ENCODE data around the gene CCDC102A.
"Not testable (repeated sequence)": the region's sequence is repeated elsewhere in the genome, so short reads cannot be mapped to it uniquely, and the experiment has no call there.

CCDC102A gene

GRCh38 chr16:57536306-57537193 is at the start of gene CCDC102A:
Gene CCDC102A (minus strand): TSS chr16:57536571. CDS start chr16:57529177, 7,394 bp downstream.
- no peak for DNase-seq

DNA sequence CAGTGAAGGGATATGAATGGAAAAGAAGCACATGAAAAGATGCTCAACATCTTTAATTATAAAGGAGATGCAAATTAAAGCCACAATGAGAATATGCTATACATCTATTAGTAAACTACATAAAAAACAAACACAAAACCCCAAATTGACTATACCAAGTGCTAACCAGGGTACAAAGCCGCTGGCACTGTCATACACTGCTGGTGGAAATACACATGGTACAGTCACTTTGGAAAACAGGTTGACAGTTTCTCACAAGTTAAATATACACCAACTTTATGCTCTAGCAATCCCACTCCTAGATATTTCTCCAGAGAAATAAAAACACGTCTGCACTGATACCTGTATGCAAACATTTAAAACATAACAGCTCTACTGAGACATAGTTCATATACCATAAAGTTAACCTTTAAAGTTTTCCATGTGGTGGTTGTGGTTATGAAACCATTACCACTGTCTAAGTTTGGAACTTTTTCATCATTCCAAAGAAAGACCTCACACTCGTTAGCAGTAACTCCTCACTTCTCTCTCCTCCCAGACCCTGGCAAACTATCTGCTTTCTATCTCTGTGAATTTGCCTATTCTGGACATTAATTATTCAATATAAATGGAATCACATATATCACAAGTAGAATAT is 48.8 kb upstream of the CCDC102A start:
- DNase-seq = no peak

DNA sequence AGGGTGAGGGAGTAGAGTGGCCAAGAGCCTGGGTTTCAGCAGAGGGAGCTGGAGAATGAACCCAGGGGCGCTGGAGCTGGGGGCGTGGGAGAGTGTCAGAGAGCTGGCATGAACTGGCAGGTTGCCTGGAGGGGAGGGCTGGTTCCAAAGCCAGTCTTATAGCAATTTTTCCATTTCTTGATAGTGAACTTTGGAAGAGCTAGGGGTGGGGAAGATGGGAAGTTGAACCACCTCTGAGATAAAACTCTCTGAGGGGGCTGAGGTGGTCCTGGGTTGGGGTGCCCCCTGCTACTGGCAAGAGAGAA is 42.9 kb upstream of the CCDC102A start:
- DNase-seq = no peak

- no peak for DNase-seq
Measured at GRCh38 chr16:57578521-57579360, 42.4 kb upstream of the CCDC102A start.

GRCh38 chr16:57577691-57578224 is 41.4 kb upstream of the CCDC102A start:
- no peak for DNase-seq

DNA sequence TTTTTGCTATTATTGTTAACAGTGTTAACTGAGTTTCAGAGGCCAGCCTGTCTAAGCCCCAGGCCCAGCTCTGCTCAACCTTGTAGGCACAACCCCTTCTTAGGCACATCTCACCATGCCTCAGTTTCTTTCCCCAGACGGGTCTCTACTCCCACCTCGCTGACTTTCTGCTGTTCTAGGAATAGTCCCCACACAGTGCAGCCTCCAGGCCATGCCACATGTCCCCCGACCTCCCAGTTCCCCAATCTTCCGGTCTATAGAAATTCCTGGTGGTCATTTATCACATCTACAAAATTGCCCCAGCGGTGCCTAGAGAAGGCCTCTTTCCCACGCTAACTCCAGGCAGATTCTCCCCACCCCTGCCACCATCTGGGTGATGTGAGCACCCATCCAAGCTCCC is 40.8 kb upstream of the CCDC102A start:
- DNase-seq = no peak

- no peak for DNase-seq
Measured at GRCh38 chr16:57576429-57576870, 40.1 kb upstream of the CCDC102A start.

DNA sequence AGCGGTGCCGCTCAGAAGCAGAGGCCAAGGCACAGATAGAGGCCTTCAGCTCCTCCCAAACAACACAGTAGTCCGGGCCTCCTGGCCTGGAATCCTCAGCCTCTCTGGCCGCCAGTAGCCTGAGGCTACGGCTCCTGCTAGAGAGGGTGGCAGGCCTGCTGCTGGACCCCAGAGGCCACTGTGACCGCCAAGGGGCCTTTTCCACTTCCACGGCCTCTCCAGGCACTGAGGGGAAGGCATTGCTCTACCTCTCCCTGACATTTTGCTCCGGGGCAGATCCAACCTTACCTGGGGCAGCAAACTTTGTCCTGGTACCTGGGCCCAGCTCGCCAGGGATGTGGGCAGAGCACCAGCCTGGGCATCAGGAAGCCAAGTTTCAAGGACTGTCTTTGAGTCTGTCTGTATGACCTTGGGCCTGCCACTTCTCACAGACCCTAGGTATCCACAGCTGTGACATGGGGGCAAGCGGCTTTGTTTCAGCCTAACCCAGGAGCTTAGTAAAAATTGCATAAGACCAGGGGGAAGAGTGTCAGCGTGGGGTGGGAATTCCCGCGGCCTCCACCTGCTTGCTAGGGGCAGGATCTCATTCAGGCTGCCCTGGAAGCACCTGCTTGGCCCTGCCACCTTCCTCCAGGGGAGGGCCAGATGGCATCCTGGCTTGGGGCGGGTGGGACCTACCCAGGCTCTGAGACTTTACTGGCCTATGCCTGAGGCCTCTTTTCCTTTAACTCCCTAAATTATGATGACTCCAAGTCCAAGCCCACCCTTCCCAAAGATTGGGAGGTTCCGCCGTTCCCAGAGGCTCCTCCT is 39.3 kb upstream of the CCDC102A start:
- DNase-seq = no peak

GRCh38 chr16:57574646-57575467 is 38.5 kb upstream of the CCDC102A start:
- DNase-seq = no peak

DNA sequence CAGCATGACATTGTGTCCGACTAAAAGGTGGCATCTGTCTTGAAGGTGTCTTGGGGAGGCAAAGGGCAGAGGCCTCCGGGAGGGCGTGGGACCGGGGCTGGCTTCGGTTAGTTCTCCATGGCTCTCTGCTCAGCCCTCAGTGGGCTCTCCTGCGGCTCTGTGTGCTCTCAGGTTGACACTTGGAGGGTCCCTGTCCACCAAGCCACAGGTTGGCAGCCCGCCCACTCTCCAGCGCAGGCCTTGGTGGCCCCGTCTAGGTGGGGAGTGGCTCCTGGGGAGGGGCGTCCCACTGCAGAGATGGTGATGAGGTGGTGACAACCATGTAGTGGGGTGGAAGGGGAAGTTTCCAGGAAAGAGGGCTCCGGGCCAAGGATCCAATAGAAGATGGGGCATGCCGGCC is 37.7 kb upstream of the CCDC102A start:
- DNase-seq = no peak

- DNase-seq = no peak
Measured at GRCh38 chr16:57572978-57573728, 36.8 kb upstream of the CCDC102A start.

DNA sequence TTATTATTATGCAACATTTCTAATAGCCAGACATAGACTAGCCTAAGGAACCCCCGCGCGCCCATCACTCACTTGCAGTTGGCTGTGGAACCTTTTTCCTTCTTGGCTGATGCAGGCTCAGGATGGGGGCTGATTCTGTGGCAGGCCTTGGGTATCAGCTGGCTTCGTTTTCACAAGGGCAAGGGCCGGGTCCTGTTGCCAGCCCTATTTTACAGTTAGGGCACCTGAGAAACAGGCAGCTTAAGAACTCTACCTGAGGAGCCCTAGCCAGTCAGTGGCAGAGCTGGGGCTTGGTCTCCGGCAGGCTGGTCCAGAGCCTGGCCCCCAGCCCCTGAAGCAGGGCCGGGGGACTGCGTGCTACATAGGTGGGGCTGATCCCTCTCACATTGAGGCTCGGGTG is 34.7 kb upstream of the CCDC102A start:
- no peak for DNase-seq

DNA sequence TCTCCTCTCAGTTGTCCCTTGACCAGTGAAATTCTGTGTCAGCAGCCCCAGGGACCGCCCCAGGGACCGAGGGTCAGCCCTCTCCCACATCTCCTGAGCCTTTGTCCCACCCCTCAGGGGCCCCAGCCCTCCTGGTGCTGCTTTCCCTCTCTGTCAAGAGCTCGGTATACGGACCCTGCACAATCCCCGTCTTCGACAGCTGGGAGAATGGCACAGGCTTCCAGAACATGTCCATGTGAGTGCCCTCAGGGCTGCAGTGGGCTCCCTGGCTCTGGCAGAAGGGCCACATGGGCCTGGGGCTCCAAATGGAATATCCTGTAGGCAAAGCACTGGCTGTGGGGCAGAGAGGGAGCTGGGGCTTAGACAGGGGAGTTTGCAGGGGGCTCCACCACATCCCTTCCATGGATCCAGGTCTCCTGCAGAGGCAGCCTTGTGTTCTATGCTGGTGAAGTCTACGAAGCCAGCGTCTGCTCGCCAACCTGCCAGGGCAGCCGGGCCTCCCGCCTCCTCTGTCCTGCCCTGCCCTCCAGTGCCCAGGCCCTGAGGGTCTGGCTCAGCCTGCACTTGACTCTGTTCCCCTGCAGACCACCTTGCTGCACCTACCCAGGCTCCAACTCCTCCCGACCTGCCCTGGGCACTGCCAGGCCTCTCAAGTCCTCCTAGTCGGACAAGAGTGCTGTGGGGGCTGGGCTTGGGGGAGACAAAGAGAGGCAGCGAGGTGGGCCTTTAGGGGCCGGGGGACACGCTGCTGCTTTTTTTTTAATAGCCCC is 34.1 kb upstream of the CCDC102A start:
- no peak for DNase-seq

DNA sequence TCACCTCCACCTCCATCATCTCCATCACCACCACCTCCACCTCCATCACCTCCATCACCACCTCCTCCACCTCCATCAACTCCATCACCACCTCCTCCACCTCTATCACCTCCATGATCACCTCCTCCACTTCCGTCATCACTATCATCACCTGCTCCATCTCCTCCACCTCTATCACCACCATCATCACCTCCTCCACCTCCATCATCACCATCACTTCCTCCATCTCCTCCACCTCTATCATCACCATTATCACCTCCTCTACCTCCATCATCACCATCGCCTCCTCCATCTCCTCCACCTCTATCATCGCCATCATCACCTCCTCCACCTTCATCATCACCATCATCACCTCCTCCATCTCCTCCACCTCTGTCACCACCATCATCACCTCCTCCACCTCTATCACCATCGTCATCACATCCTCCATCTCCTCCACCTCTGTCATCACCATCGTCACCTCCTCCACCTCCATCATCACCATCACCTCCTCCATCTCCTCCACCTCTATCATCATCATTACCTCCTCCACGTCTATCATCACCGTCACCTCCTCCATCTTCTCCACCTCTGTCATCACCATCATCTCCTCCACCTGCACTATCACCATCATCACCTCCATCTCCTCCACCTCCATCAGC is 33.1 kb upstream of the CCDC102A start:
- no peak for DNase-seq

GRCh38 chr16:57568772-57569171 is 32.4 kb upstream of the CCDC102A start:
- DNase-seq = not testable (repeated sequence)

GRCh38 chr16:57568173-57568678 is 31.9 kb upstream of the CCDC102A start:
- no peak for DNase-seq

DNA sequence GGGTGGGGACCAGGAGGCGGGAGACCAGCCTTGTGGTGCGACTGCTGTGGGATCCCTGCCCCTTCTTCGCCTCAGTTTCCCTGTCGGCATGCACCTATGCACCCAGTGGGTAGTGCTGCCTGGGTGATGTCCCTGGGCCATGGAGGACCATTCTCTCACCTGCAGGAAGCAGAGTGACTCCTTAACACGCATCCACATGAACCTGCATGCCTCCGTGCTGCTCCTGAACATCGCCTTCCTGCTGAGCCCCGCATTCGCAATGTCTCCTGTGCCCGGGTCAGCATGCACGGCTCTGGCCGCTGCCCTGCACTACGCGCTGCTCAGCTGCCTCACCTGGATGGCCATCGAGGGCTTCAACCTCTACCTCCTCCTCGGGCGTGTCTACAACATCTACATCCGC is 31.3 kb upstream of the CCDC102A start:
- DNase-seq = no peak

DNA sequence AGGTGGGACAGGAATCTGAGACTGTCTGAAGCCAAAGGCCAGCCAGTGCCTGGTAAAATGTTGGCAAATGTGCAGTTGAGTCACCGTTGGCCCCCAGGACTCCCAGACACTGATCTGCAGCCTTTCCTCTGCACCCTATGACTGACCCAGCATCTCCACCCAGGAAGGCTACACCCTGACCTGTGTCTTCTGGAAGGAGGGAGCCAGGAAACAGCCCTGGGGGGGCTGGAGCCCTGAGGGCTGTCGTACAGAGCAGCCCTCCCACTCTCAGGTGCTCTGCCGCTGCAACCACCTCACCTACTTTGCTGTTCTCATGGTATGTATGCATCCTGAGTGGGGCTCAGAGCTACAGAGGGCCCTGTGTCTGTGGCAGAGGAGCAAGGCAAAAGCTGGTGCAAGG is 30.1 kb upstream of the CCDC102A start:
- no peak for DNase-seq

GRCh38 chr16:57565461-57565860 is 29.1 kb upstream of the CCDC102A start:
- no peak for DNase-seq

Data from cerebellar nuclear complex (tissue), 1 donor.